ENCODE results near the gene BRS3. TPM values are rescaled to one million over a fixed set of nuclear protein-coding genes. Genes with fewer than 3 reads are reported as not detected.
A peak's percentile ranks its signal among the peaks of the same experiment; 100 is the strongest.

The BRS3 gene
- total RNA-seq, 8 experiments from 2014 or later = 0.05 to 0.20 (median 0.18) TPM; not detected in 2

- 40% methylated on average over 1 of the region's 3 CpGs; no CpG with 5 or more reads in 9 of the 10 experiments for WGBS, 10 experiments
- in situ Hi-C loops (cut with MboI; ENCODE audit: low pct_unique_long_range_greater_than_20kb in 2 of 9, low sequenced_read_pairs in 9 of 9, unreplicated experiment in 9 of 9) = no loop called here
- no peak overlapping the region for H3K4me3 ChIP-seq
- peak in 5 of 8 experiments; percentile 20 to 62 (median 50) for ATAC-seq (replicated peaks in 6 of 8)
- H3K4me1 ChIP-seq (replicated peaks in 1 of 2) = no peaks in the 10 kb centered on the region
- H3K27ac ChIP-seq = no peak overlapping the region
Observed at GRCh38 chrX:136467303-136467702, 20.4 kb upstream of the BRS3 start.

GRCh38 chrX:136468391-136469103, 19.2 kb upstream of the BRS3 start:
- Histone ChIP-seq H3K27ac (no peak overlapping the region), H3K4me3 (no peak overlapping the region), H3K4me1 (replicated peaks in 1 of 2) (no peaks in the 10 kb centered on the region)
- in situ Hi-C loops (cut with MboI; ENCODE audit: low pct_unique_long_range_greater_than_20kb in 2 of 9, low sequenced_read_pairs in 9 of 9, unreplicated experiment in 9 of 9) = no loop called here
- WGBS, 10 experiments = 17% methylated on average over 2 of the region's 2 CpGs; no CpG with 5 or more reads in 9 of the 10 experiments
- ATAC-seq (replicated peaks in 6 of 8) = no peak

- WGBS, 10 experiments = 0 to 13% methylated on average over 3 of the region's 4 CpGs; no CpG with 5 or more reads in 8 of the 10 experiments
- H3K4me3 ChIP-seq = no peak overlapping the region
- ATAC-seq (replicated peaks in 6 of 8) = no peak
- no peak overlapping the region for H3K27ac ChIP-seq
- no peaks in the 10 kb centered on the region for H3K4me1 ChIP-seq (replicated peaks in 1 of 2)
- in situ Hi-C loops (cut with MboI; ENCODE audit: low pct_unique_long_range_greater_than_20kb in 2 of 9, low sequenced_read_pairs in 9 of 9, unreplicated experiment in 9 of 9) = no loop called here
Observed at GRCh38 chrX:136473663-136474062, 14.1 kb upstream of the BRS3 start.

- H3K27ac ChIP-seq = no peak overlapping the region
- no peak for ATAC-seq (replicated peaks in 6 of 8)
- H3K4me1 ChIP-seq (replicated peaks in 1 of 2) = no peaks in the 10 kb centered on the region
- no peak overlapping the region for H3K4me3 ChIP-seq
- WGBS, 10 experiments = 10 to 45% methylated on average over 1 to 3 of the region's 3 CpGs; no CpG with 5 or more reads in 8 of the 10 experiments
- in situ Hi-C loops (cut with MboI; ENCODE audit: low pct_unique_long_range_greater_than_20kb in 2 of 9, low sequenced_read_pairs in 9 of 9, unreplicated experiment in 9 of 9) = loop anchor here in 1 of 9 experiments (25.0 kb wide), 1 partner anchor 238 kb away; no protein-coding TSS in a partner anchor
Observed at GRCh38 chrX:136475236-136475635, 12.5 kb upstream of the BRS3 start.

GRCh38 chrX:136476501-136476900, 11.2 kb upstream of the BRS3 start:
- Histone ChIP-seq H3K27ac (no peak overlapping the region), H3K4me3 (no peak overlapping the region), H3K4me1 (replicated peaks in 1 of 2) (no peaks in the 10 kb centered on the region)
- 67 to 80% methylated on average over 2 of the region's 2 CpGs; no CpG with 5 or more reads in 8 of the 10 experiments for WGBS, 10 experiments
- in situ Hi-C loops (cut with MboI; ENCODE audit: low pct_unique_long_range_greater_than_20kb in 2 of 9, low sequenced_read_pairs in 9 of 9, unreplicated experiment in 9 of 9) = loop anchor here in 1 of 9 experiments (25.0 kb wide), 1 partner anchor 239 kb away; no protein-coding TSS in a partner anchor
- ATAC-seq (replicated peaks in 6 of 8) = no peak

- H3K27ac ChIP-seq = no peak overlapping the region
- 20% methylated on average over 1 of the region's 2 CpGs; no CpG with 5 or more reads in 9 of the 10 experiments for WGBS, 10 experiments
- no peak overlapping the region for H3K4me3 ChIP-seq
- no peaks in the 10 kb centered on the region for H3K4me1 ChIP-seq (replicated peaks in 1 of 2)
- ATAC-seq (replicated peaks in 6 of 8) = no peak
- in situ Hi-C loops (cut with MboI; ENCODE audit: low pct_unique_long_range_greater_than_20kb in 2 of 9, low sequenced_read_pairs in 9 of 9, unreplicated experiment in 9 of 9) = loop anchor here in 1 of 9 experiments (25.0 kb wide), 1 partner anchor 240 kb away; no protein-coding TSS in a partner anchor
Observed at GRCh38 chrX:136477026-136477425, 10.7 kb upstream of the BRS3 start.

- no peak overlapping the region for H3K27ac ChIP-seq
- ATAC-seq (replicated peaks in 6 of 8) = no peak
- WGBS, 10 experiments = 41 to 59% methylated on average over 3 to 4 of the region's 4 CpGs; no CpG with 5 or more reads in 8 of the 10 experiments
- no peak overlapping the region for H3K4me3 ChIP-seq
- in situ Hi-C loops (cut with MboI; ENCODE audit: low pct_unique_long_range_greater_than_20kb in 2 of 9, low sequenced_read_pairs in 9 of 9, unreplicated experiment in 9 of 9) = loop anchor here in 1 of 9 experiments (25.0 kb wide), 1 partner anchor 243 kb away; no protein-coding TSS in a partner anchor
- no peaks in the 10 kb centered on the region for H3K4me1 ChIP-seq (replicated peaks in 1 of 2)
Observed at GRCh38 chrX:136480383-136480782, 7.4 kb upstream of the BRS3 start.

- 0 to 73% (median 34%) methylated on average over 2 to 5 of the region's 5 CpGs; no CpG with 5 or more reads in 4 of the 10 experiments for WGBS, 10 experiments
- Histone ChIP-seq H3K4me1 (replicated peaks in 1 of 2) (no peaks in the 10 kb centered on the region), H3K27ac (no peak overlapping the region), H3K4me3 (no peak overlapping the region)
- in situ Hi-C loops (cut with MboI; ENCODE audit: low pct_unique_long_range_greater_than_20kb in 2 of 9, low sequenced_read_pairs in 9 of 9, unreplicated experiment in 9 of 9) = loop anchor here in 1 of 9 experiments (25.0 kb wide), 1 partner anchor 251 kb away; no protein-coding TSS in a partner anchor
- no peak for ATAC-seq (replicated peaks in 6 of 8)
Observed at GRCh38 chrX:136488706-136489105, 959 bp downstream of the BRS3 start.

- in situ Hi-C loops (cut with MboI; ENCODE audit: low pct_unique_long_range_greater_than_20kb in 2 of 9, low sequenced_read_pairs in 9 of 9, unreplicated experiment in 9 of 9) = loop anchor here in 1 of 9 experiments (25.0 kb wide), 1 partner anchor 255 kb away; no protein-coding TSS in a partner anchor
- WGBS, 10 experiments = 33 to 77% (median 50%) methylated on average over 2 to 5 of the region's 6 CpGs; no CpG with 5 or more reads in 5 of the 10 experiments
Observed at GRCh38 chrX:136491832-136492231, 4.1 kb downstream of the BRS3 start.

GRCh38 chrX:136493011-136493410, 5.3 kb downstream of the BRS3 start:
- 13% methylated on average over 1 of the region's 1 CpG; no CpG with 5 or more reads in 9 of the 10 experiments for WGBS, 10 experiments
- ATAC-seq (replicated peaks in 6 of 8) = no peak
- H3K4me3 ChIP-seq = no peak overlapping the region
- in situ Hi-C loops (cut with MboI; ENCODE audit: low pct_unique_long_range_greater_than_20kb in 2 of 9, low sequenced_read_pairs in 9 of 9, unreplicated experiment in 9 of 9) = loop anchor here in 1 of 9 experiments (25.0 kb wide), 1 partner anchor 256 kb away; no protein-coding TSS in a partner anchor
- peaks cover 0 to 2% of the 10 kb centered on the region in 2 donors for H3K4me1 ChIP-seq (replicated peaks in 1 of 2)
- H3K27ac ChIP-seq = no peak overlapping the region

More at GRCh38 chrX:136491832-136492231, 4.1 kb downstream of the BRS3 start:
- Histone ChIP-seq H3K27ac (no peak overlapping the region), H3K4me3 (no peak overlapping the region), H3K4me1 (replicated peaks in 1 of 2) (peaks cover 0 to 2% of the 10 kb centered on the region in 2 donors)
- no peak for ATAC-seq (replicated peaks in 6 of 8)

GRCh38 chrX:136495043-136495442, 7.3 kb downstream of the BRS3 start:
- ATAC-seq (replicated peaks in 6 of 8) = no peak
- in situ Hi-C loops (cut with MboI; ENCODE audit: low pct_unique_long_range_greater_than_20kb in 2 of 9, low sequenced_read_pairs in 9 of 9, unreplicated experiment in 9 of 9) = loop anchor here in 1 of 9 experiments (25.0 kb wide), 1 partner anchor 258 kb away; no protein-coding TSS in a partner anchor
- no peak overlapping the region for H3K4me3 ChIP-seq

GRCh38 chrX:136496186-136496763, 8.5 kb downstream of the BRS3 start:
- WGBS, 10 experiments = 0 to 48% (median 3%) methylated on average over 1 to 10 of the region's 13 CpGs; no CpG with 5 or more reads in 3 of the 10 experiments
- peak overlapping the region; percentile 52 to 83 (median 72) for H3K4me3 ChIP-seq
- in situ Hi-C loops (cut with MboI; ENCODE audit: low pct_unique_long_range_greater_than_20kb in 2 of 9, low sequenced_read_pairs in 9 of 9, unreplicated experiment in 9 of 9) = loop anchor here in 1 of 9 experiments (25.0 kb wide), 1 partner anchor 259 kb away; no protein-coding TSS in a partner anchor
- peaks cover 0 to 7% of the 10 kb centered on the region in 2 donors for H3K4me1 ChIP-seq (replicated peaks in 1 of 2)
- peak in 1 of 8 experiments; percentile 4 for ATAC-seq (replicated peaks in 6 of 8)
- H3K27ac ChIP-seq = peak overlapping the region; percentile 97 to 98

More at GRCh38 chrX:136495043-136495442, 7.3 kb downstream of the BRS3 start:
- H3K27ac ChIP-seq = no peak overlapping the region
- 32 to 100% (median 73%) methylated on average over 1 to 4 of the region's 4 CpGs; no CpG with 5 or more reads in 7 of the 10 experiments for WGBS, 10 experiments
- peaks cover 0 to 7% of the 10 kb centered on the region in 2 donors for H3K4me1 ChIP-seq (replicated peaks in 1 of 2)

Data from motor neuron (in vitro differentiated cells).